ENCODE results near the gene FDXR.
A peak's percentile ranks its signal among the peaks of the same experiment; 100 is the strongest.
"Not testable (repeated sequence)": the region's sequence is repeated elsewhere in the genome, so short reads cannot be mapped to it uniquely, and the experiment has no call there.

FDXR gene

GRCh38 chr17:74870512-74870911 is 2.3 kb downstream of the FDXR start:
- no peak for DNase-seq

GRCh38 chr17:74870028-74870427 is 2.8 kb downstream of the FDXR start:
- DNase-seq = not testable (repeated sequence)

DNA sequence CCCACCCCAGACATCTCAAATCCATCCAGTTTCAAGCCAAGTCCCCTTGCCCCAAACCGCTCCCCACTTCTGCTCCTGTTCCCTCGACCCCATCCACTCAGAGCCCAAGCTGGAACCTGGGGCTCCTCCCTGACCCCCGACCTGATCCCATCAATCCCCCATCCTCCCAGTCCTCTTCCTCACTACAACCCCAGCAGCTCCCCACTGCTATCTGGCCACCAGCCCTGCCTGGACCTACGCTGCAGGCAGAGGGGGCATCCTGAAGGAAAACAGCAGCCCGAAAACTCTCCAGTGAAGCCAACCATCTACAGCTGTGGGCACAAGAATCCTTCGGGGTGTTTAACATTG is 3.9 kb downstream of the FDXR start:
- no peak for DNase-seq

DNA sequence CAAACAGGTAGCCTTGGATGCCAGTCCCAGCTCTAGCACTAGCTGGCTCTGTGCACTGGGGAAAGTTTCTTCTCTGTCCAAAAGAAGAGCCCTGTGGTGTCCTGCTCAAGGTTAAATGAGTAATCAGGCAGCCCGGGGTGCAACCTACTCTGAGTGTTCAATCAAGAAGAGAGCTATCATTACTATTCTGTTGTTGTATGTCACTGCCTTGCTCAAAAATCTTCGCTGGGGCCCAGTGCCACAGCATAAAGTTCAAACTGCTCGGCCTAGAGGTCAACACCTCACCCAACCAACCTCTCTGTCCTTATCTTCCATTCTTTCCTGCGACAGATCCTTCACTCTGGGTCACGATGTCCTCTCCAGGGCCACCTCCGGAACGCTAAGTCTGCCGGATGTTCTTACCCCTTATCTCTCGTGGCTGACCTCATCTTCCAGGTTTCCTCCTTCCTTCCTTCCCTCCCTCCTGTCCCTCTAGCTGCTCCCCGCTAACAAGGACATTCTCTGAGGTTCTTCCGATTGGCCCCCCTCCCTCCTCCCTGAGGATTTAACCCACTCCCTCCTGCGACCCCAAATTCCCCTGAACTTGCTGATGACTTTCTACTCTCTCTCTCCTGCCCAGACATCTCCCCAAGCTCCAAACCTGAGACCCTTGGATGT is 4.4 kb downstream of the FDXR start:
- DNase-seq = no peak

DNA sequence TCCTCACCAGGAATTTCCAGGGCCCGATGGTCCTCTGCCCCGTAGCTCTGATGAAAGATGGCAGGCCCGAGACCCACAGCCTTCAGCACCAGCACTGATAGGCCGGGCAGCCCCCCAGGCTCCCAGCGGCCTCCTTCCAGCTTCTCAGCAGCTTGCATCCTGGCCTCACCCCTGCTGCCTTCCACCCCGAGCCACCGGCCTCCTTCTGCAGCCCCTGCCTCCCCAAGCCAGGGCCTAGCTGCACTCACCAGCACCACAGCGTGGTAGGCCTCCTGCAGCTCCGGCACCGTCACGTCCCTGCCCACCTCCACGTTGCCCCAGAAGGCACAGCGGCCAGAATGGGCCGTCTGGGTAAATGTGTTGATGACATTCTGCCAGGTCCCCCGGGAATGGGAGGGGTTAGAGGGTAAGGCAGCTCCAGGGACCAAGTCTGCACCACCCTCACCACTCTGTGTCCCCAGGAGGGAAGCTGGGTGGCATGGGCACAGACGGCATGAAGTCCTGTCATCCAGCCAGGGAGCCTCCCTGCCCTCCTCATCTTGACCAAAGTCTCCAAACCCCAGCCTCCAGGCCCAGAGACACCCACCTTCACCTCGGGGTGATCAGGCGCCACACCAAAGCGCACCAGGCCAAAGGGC is 6.5 kb downstream of the FDXR start:
- no peak for DNase-seq

GRCh38 chr17:74865504-74866197 is 7.1 kb downstream of the FDXR start:
- no peak for DNase-seq

- peak; percentile 80 for DNase-seq
Measured at GRCh38 chr17:74864866-74865395, 7.9 kb downstream of the FDXR start.

- no peak for DNase-seq
Measured at GRCh38 chr17:74864297-74864865, 8.4 kb downstream of the FDXR start.

- DNase-seq = no peak
Measured at GRCh38 chr17:74863420-74864296, 9.1 kb downstream of the FDXR start.

GRCh38 chr17:74862919-74863318 is 9.9 kb downstream of the FDXR start:
- no peak for DNase-seq

GRCh38 chr17:74862108-74862901 is 10.5 kb downstream of the FDXR start:
- DNase-seq = peak; percentile 95

GRCh38 chr17:74861662-74862107 is 11.1 kb downstream of the FDXR start:
- DNase-seq = no peak

- DNase-seq = no peak
Measured at GRCh38 chr17:74860872-74861661, 11.7 kb downstream of the FDXR start.

GRCh38 chr17:74860229-74860871 is 12.4 kb downstream of the FDXR start:
- no peak for DNase-seq

DNA sequence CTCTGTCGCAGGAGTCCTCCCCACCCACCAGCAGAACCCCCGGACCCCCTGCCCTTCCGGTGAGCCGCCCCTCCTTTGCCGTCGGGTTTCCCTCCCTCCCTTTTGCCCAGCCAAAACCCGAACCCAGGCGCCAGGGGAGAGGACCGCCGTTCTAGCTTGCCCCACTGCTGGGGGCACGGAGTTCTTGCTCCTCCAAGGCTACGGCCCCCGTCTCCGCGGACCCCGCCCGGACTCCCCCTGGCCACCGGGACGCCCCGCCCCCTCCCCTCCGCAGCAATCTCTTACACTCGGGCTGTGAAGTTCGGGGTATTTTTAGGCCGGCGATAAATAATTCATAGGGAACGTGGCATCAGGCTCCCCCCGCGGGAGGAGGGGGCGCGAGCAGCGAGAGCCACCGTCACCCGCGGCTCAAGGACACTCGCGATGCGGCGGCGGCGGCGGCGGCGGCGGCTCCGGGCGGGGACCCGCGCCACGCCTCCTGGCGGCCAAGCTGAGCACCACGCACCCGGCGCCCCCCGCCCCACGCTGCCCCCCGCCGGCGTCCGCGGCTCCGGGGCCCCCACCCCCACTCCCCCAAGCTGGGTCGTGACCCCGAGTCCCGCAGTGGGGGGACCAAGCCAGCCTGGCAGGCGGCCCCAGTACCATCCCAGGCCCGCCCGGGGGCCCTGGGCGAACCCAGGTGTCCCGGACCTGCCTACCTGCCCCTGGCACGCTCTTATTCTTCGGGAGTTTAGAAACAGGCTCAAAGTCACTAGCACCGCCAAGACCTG is 13.2 kb downstream of the FDXR start, which contains the start of gene GRIN2C:
Gene GRIN2C, minus strand, starts transcription at position 427 of the 770 bp plus-strand sequence. CDS start 4,793 bp downstream, outside the sequence.
- peak; percentile 87 for DNase-seq

DNA sequence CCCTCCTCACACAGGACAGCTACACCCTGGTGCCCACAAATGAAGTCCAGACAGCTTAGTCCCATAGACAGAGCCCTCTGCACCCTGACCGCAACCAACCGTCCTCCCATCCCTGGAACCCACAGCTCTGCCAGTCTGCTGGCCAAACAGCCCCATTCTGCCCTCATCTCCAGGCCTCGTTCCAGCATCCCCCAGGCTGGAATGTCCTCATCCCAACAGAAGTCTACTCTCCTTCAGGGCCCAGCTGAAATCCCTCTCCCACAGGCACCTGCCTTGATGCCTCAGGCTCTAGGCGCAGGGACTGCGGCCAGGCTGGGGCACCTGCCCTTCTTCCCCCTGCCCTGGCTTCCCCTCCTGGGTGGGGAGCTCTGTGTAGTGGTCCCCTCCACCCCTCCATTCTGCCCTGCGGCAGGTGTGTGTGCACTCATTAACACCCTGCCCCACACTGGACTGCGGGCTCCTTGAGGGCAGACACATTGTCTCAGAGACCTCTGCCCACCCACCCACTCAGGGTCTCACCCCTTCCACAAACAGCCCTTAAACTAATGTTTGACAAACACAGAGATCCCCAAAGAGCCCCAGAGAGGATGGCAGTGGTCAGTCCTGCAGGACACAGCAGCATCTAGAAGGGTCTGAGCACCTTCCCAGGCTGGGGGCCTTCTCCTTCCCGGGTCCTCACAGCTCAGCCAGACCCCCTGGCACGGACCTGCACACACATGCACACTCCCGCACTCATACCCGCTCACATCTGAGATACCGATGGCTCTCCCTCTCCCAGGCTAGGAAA is 13.9 kb downstream of the FDXR start:
- DNase-seq = no peak

- DNase-seq = no peak
Measured at GRCh38 chr17:74857191-74857590, 15.6 kb downstream of the FDXR start.

DNA sequence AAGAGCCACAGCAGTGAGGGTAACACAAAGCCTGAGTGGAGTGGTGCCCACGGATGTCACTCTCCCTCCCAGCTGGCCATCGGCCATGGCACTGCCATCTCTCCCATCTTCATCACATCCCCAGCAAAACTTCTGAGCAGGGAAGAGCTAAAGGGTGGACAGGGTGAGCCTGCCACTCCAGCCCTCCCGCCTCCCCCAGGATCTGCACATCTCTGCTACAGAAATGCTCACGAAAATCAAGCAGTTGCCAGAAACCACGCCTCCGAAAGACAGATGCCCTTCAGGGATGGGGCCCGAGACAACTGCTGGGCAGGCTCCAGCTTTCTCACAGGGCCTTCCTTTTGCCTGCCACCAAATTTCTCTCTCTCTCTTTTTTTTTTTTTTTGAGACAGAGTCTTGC is 16.7 kb downstream of the FDXR start:
- DNase-seq = no peak

DNA sequence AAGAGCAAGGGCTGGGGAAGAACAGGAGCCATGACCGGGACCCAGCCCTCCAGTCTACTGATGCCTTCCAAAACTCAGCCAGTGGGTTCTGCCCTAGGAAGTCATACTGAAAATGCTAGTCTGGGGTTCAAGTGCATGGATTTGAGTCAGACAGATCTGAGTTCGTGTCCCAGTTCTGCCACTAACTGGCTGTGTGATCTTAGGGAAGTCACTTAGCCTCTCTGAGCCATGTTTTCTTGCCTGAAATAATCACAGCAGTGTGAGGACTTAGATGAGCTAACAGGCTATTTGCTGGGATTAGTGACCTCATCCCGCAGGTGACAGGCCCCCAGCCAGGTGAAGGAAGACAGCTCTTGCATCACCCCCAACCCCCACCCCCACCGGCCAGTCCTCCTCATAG is 17.5 kb downstream of the FDXR start:
- no peak for DNase-seq

Measured in 8988T (cell line).